ENCODE results near the gene DLGAP1.

DLGAP1 gene

DNA sequence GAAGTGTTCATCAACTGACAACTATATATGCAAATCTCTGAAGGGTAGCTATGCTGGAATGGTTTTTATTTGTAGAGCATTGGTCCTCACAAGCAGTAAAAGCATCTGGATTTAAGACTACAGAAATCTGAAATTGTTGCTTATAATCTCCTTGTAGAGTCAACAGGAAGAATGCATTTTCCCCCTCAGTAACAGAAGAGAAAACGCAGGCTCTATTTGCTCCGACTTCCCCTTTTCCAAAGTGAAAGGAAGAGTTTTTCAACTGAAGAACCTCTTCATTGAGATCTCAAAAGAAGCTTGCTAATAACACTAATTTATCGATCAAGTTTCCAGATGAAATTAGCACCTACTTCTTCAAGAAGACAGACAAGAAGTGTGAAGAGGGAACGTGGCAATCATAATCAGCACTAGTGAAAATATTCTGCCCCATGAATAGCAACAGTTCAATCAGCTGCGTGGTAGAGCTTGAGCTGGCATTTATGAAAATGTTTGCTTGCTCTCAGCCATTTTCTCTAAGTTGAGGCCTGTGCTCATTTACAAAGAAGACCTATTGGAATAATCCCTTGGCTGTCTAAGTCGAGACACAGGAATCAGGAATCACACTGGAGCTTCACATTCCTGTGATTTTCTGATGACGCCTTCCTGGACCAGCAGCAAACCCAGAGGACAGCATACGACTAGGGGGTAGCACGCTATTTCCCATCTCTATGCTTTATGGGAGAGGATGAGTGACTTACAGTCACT, 961.4 kb downstream of the DLGAP1 start:
- H3K27me3 ChIP-seq (ENCODE audit: control insufficient read depth, insufficient read depth, low read length), result peaks cover 11% of the 10 kb centered on the region
- H3K4me3 ChIP-seq (ENCODE audit: low read depth, low read length), result no peak overlapping the region
- peaks cover 16% of the 10 kb centered on the region for H3K4me1 ChIP-seq (ENCODE audit: control insufficient read depth, insufficient read depth, low read length)
- no peaks in the 10 kb centered on the region for H3K9me3 ChIP-seq (ENCODE audit: control insufficient read depth, insufficient read depth, low read length)
- H3K27ac ChIP-seq (ENCODE audit: low read depth, low read length), result no peak overlapping the region
- no peak overlapping the region for H3K9ac ChIP-seq (ENCODE audit: low read depth, low read length)
- no peaks in the 10 kb centered on the region for H3K36me3 ChIP-seq (ENCODE audit: control insufficient read depth, insufficient read depth, low read length)

DNA sequence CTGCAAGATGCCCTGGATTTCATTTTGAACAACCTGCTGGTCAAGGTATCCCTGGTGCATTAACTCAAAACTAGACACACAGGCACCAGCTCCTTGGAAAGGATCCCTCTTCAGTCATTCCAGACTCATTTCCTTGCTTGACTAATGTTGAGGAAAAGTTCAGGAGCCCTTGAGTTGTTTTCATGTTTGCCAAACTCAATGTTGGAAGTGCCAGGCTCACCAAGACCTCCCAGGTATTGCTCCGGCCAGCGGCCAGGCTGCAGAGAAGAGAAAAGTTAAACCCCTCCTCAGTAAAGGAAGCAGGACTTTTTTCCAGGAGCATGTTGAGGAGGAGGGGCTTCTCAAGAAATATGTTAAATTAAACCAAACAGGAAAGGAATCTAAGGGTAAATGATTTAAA, 962.4 kb downstream of the DLGAP1 start:
- H3K9ac ChIP-seq (ENCODE audit: low read depth, low read length), result no peak overlapping the region
- no peak overlapping the region for H3K27ac ChIP-seq (ENCODE audit: low read depth, low read length)
- peaks cover 9% of the 10 kb centered on the region for H3K4me1 ChIP-seq (ENCODE audit: control insufficient read depth, insufficient read depth, low read length)
- H3K36me3 ChIP-seq (ENCODE audit: control insufficient read depth, insufficient read depth, low read length), result no peaks in the 10 kb centered on the region
- H3K4me3 ChIP-seq (ENCODE audit: low read depth, low read length), result no peak overlapping the region
- H3K9me3 ChIP-seq (ENCODE audit: control insufficient read depth, insufficient read depth, low read length), result no peaks in the 10 kb centered on the region
- peaks cover 2% of the 10 kb centered on the region; the same call in 1 of the 2 replicates for H3K27me3 ChIP-seq (ENCODE audit: control insufficient read depth, insufficient read depth, low read length)

DNA sequence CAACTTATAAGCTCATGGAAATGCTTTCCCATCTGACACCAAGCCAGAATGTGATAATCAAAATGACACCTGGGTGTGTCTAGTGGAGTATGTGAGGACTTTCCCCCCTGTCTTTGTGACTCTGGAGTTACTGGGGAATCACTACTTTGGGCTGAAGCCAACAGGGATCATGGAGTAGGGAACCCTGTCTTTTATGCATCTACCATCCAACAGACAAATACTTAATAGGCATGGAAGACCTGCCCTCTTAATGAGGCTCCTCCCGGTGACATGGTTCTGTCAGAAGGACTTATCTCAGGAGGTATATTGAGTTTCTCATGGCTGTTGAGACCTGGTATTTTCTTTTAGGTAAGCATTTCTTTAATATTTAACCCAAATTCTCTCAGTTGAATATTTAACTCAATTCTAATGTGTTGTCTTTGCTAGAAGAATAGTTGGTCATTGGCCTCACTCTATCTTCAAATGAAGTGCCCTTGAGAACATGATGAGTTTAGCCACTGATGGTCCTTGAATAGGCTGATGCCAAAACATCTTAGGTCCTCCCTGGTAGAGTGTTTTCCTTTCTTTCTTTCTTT, 963.0 kb downstream of the DLGAP1 start:
- Histone ChIP-seq H3K9ac (ENCODE audit: low read depth, low read length) (no peak overlapping the region), H3K9me3 (ENCODE audit: control insufficient read depth, insufficient read depth, low read length) (no peaks in the 10 kb centered on the region), H3K27ac (ENCODE audit: low read depth, low read length) (no peak overlapping the region), H3K27me3 (ENCODE audit: control insufficient read depth, insufficient read depth, low read length) (no peaks in the 10 kb centered on the region), H3K4me3 (ENCODE audit: low read depth, low read length) (no peak overlapping the region), H3K36me3 (ENCODE audit: control insufficient read depth, insufficient read depth, low read length) (no peaks in the 10 kb centered on the region), H3K4me1 (ENCODE audit: control insufficient read depth, insufficient read depth, low read length) (peaks cover 9% of the 10 kb centered on the region)

DNA sequence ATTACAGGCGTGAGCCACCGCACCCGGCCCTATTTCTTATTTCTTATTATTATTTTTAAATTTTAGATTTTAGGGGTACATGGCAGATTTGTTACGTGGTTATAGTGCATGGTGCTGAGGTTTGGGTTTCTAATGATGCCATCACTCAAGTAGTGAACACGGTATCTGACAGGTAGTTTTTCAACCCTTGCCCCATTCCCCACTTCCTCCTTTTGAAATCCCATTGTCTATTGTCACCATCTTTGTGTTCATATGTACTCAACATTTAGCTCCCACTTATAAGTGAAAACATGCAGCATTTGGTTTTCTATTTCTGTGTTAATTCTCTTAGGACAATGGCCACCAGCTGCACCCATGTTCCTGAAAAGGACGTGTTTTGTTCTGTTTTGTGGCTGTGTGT, 965.6 kb downstream of the DLGAP1 start:
- Histone ChIP-seq H3K36me3 (ENCODE audit: control insufficient read depth, insufficient read depth, low read length) (no peaks in the 10 kb centered on the region), H3K27me3 (ENCODE audit: control insufficient read depth, insufficient read depth, low read length) (no peaks in the 10 kb centered on the region), H3K27ac (ENCODE audit: low read depth, low read length) (no peak overlapping the region), H3K9me3 (ENCODE audit: control insufficient read depth, insufficient read depth, low read length) (no peaks in the 10 kb centered on the region), H3K4me3 (ENCODE audit: low read depth, low read length) (no peak overlapping the region), H3K4me1 (ENCODE audit: control insufficient read depth, insufficient read depth, low read length) (peaks cover 9% of the 10 kb centered on the region), H3K9ac (ENCODE audit: low read depth, low read length) (no peak overlapping the region)

DNA sequence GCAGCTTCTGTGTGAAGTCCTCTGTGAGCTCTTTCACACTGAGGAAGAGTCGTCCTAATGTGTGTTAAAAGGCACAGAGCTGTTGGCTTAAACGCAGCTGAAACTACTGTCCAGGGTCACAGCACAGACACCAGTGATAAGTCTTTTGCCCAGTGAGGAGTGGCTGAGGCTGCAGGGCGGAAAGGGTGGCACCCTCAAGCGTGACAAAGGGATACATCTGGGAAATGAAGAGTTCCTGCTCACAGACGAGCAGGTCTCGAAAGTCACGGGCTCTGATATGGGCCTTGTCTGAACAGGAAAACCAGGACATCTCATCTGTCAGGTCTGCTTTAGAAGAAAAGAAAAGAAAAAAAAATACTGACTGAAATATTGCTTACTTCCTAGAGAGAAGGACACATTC, 968.6 kb downstream of the DLGAP1 start:
- H3K36me3 ChIP-seq (ENCODE audit: control insufficient read depth, insufficient read depth, low read length), result no peaks in the 10 kb centered on the region
- no peak overlapping the region for H3K9ac ChIP-seq (ENCODE audit: low read depth, low read length)
- H3K4me1 ChIP-seq (ENCODE audit: control insufficient read depth, insufficient read depth, low read length), result peaks cover 8% of the 10 kb centered on the region
- H3K27me3 ChIP-seq (ENCODE audit: control insufficient read depth, insufficient read depth, low read length), result no peaks in the 10 kb centered on the region
- no peaks in the 10 kb centered on the region for H3K9me3 ChIP-seq (ENCODE audit: control insufficient read depth, insufficient read depth, low read length)
- H3K27ac ChIP-seq (ENCODE audit: low read depth, low read length), result no peak overlapping the region
- no peak overlapping the region for H3K4me3 ChIP-seq (ENCODE audit: low read depth, low read length)

DNA sequence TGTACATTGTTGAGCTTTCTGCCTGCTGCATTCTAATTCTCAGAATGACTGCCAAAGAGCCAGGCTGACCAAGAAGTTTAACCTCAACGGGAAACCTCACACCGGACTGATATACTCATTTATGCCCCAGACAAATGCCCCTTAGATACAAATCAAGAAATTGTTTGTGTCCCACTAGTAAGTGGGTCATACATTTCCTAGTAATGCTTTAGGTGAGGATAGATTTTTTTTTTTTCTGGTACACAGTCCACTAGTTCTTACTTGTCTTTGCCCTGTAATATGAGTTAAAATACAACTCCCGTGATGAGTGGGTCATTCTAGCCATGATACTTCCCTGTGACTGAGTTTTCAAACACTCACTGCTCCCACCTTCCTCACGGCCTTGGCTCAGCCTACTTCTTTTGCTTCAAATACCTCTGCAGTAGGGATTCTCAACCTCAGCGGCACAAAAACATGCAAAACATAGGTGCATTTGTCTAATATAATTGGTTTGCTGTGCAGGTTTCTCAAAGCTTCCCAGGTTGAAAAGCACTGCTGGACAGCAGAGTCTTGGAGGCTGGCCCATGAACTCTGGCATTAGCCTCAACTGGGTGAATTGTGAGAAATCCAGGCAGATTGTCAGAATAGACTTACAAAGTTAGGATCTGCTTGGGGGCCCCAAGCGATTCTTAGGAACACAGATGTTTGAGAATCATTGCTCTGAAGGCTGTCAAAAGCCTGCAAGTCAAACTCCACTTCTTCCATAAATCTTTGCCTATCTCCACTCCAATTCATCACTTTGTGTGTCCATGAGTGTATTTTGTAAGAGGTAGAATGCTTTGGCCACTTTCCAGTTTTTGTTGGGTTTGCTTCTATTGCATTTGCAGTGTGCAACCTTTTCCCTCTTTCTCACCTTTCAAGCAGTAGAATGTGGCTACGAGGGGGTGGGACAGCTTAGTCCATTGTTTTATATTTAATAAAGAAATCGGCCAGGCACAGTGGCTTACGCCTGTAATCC, 969.7 kb downstream of the DLGAP1 start:
- Histone ChIP-seq H3K27me3 (ENCODE audit: control insufficient read depth, insufficient read depth, low read length) (no peaks in the 10 kb centered on the region), H3K9ac (ENCODE audit: low read depth, low read length) (no peak overlapping the region), H3K9me3 (ENCODE audit: control insufficient read depth, insufficient read depth, low read length) (no peaks in the 10 kb centered on the region), H3K4me1 (ENCODE audit: control insufficient read depth, insufficient read depth, low read length) (peaks cover 10% of the 10 kb centered on the region), H3K36me3 (ENCODE audit: control insufficient read depth, insufficient read depth, low read length) (no peaks in the 10 kb centered on the region), H3K4me3 (ENCODE audit: low read depth, low read length) (no peak overlapping the region), H3K27ac (ENCODE audit: low read depth, low read length) (no peak overlapping the region)

DNA sequence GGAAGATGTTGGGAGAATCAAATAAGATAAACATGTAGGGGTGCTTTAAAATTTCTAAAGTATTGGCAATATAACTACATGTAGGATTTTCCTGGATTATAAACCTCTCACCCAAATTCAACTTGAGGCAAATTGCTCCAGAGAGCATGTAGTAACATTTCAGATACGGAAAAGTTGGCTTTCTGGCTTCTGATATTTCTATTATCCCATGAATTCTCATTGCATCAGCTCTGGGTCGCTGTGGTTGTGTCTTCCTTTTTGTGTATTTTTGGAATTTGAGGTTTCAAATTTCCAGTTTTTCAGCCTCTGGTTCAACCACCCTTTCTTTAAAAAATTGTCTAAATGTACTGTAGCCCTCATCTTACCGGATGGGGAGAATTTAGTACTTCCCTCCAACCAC, 972.8 kb downstream of the DLGAP1 start:
- H3K27me3 ChIP-seq (ENCODE audit: control insufficient read depth, insufficient read depth, low read length), result no peaks in the 10 kb centered on the region
- H3K4me3 ChIP-seq (ENCODE audit: low read depth, low read length), result no peak overlapping the region
- no peak overlapping the region for H3K9ac ChIP-seq (ENCODE audit: low read depth, low read length)
- H3K9me3 ChIP-seq (ENCODE audit: control insufficient read depth, insufficient read depth, low read length), result no peaks in the 10 kb centered on the region
- peaks cover 16% of the 10 kb centered on the region for H3K4me1 ChIP-seq (ENCODE audit: control insufficient read depth, insufficient read depth, low read length)
- no peaks in the 10 kb centered on the region for H3K36me3 ChIP-seq (ENCODE audit: control insufficient read depth, insufficient read depth, low read length)
- no peak overlapping the region for H3K27ac ChIP-seq (ENCODE audit: low read depth, low read length)

DNA sequence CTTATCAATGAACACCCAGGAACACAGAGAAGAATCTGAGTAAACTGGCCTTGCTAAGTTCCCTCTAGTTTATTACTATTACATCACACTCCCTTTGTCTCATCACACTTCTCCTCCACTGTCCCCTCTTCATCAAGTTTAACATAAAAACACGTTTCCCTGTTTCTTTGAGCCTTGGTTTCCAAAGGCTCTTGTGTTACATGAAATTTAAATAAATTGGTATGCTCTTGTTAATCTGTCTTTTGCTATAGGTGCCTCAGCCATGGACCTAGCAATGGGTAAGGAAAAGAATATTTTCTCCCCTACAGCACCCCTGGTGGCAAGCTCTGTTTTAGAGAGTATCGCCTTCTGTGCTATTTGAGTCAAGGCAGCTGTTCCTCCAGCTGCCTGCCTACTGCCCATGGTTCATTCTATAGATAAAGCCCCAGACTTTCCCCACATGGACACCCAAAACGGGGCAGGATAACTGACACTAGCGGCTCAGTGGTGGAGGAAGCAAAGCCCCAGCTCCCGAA, 973.4 kb downstream of the DLGAP1 start:
- no peaks in the 10 kb centered on the region for H3K27me3 ChIP-seq (ENCODE audit: control insufficient read depth, insufficient read depth, low read length)
- H3K9me3 ChIP-seq (ENCODE audit: control insufficient read depth, insufficient read depth, low read length), result no peaks in the 10 kb centered on the region
- H3K36me3 ChIP-seq (ENCODE audit: control insufficient read depth, insufficient read depth, low read length), result no peaks in the 10 kb centered on the region
- H3K27ac ChIP-seq (ENCODE audit: low read depth, low read length), result peak overlapping the region; percentile 15
- H3K4me3 ChIP-seq (ENCODE audit: low read depth, low read length), result no peak overlapping the region
- peaks cover 16% of the 10 kb centered on the region for H3K4me1 ChIP-seq (ENCODE audit: control insufficient read depth, insufficient read depth, low read length)
- H3K9ac ChIP-seq (ENCODE audit: low read depth, low read length), result no peak overlapping the region

DNA sequence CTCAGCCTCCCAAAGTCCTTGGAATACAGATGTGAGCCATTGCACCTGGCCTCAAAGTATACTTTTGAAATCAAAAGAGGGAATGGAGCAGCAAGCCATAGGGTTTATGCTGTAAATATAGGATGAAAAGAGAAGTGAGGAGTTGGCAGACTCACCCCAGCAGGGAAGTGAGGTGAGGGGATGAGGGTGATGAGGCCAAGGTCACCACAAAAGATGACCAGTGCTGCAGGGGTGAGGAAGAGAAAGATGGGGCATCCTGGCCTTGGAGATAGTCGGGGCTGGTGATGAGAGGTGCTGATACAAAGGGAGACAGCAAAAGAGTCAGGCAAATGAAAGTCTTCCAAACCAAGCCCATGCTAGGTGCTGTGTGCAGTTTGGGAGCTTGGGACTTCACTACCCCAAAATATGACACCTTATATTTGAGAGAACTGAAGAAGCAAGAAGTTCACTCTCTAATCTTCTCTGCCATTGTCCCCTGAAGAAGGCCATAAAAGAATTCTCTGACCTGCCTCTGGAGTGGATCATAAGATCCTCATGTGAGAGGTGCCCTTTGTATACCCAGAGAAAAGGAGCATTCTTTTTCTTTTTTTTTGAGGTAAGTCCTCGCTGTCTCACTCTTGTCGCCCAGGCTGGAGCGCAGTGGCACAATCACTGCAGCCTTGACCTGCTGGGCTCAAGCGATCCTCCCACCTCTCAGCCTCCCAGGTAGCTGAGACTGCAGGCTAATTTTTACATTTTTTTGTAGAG, 974.1 kb downstream of the DLGAP1 start:
- H3K9ac ChIP-seq (ENCODE audit: low read depth, low read length), result no peak overlapping the region
- H3K27me3 ChIP-seq (ENCODE audit: control insufficient read depth, insufficient read depth, low read length), result no peaks in the 10 kb centered on the region
- no peak overlapping the region for H3K4me3 ChIP-seq (ENCODE audit: low read depth, low read length)

DNA sequence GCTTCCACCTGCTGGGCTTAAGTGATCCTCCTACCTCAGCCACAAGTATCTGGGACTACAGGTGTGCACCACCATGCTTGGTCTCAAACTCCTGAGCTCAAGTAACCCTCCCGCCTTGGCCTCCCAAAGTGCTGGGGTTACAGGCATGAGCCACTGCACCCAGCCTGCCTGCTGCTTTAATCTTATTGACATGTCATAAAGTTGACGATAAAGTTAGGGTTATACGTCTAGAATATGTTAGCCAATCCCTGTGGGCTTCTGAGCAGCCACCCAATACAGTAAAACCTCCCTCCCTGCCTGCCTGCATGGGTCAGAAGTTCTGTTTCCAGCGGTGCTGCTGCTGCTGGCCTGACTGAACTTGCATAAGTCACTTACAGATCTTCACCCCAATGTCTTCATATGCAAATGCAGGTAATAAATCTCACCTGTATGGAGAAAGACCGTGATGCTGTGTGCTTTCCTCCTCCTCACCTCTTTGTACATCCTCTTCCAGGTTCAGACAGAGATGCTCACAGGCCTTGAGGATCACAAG, 975.1 kb downstream of the DLGAP1 start:
- Histone ChIP-seq H3K36me3 (ENCODE audit: control insufficient read depth, insufficient read depth, low read length) (no peaks in the 10 kb centered on the region), H3K4me1 (ENCODE audit: control insufficient read depth, insufficient read depth, low read length) (peaks cover 16% of the 10 kb centered on the region), H3K9me3 (ENCODE audit: control insufficient read depth, insufficient read depth, low read length) (no peaks in the 10 kb centered on the region), H3K27me3 (ENCODE audit: control insufficient read depth, insufficient read depth, low read length) (no peaks in the 10 kb centered on the region), H3K27ac (ENCODE audit: low read depth, low read length) (no peak overlapping the region), H3K9ac (ENCODE audit: low read depth, low read length) (no peak overlapping the region), H3K4me3 (ENCODE audit: low read depth, low read length) (no peak overlapping the region)

More for the DNA sequence above, 974.1 kb downstream of the DLGAP1 start:
- Histone ChIP-seq H3K27ac (ENCODE audit: low read depth, low read length) (peak overlapping the region; percentile 15), H3K9me3 (ENCODE audit: control insufficient read depth, insufficient read depth, low read length) (no peaks in the 10 kb centered on the region), H3K36me3 (ENCODE audit: control insufficient read depth, insufficient read depth, low read length) (no peaks in the 10 kb centered on the region), H3K4me1 (ENCODE audit: control insufficient read depth, insufficient read depth, low read length) (peaks cover 16% of the 10 kb centered on the region)

Data from HUES48 (cell line).